Mesenchymal stem cell (in vitro differentiated cells and primary cell): Measurements from ENCODE around the gene HIVEP3.

Source experiments
- DNase-seq: peaks from one replicate; pipeline ENCODE4 v3.0.0-alpha.2; 2013
- H2AFZ ChIP-seq: one replicate; pipeline ENCODE4 v1.6.1; 2013; ENCODE audit warnings: low read depth, mild to moderate bottlenecking, control low read depth, inconsistent platforms, low read length, moderate library complexity
- H2AK5ac ChIP-seq: 2 replicates; pipeline ENCODE4 v1.6.1; 2013; ENCODE audit warnings: low read length, moderate library complexity, mild to moderate bottlenecking, inconsistent platforms; ENCODE audit not compliant: severe bottlenecking
- H2BK120ac ChIP-seq: one replicate; pipeline ENCODE4 v1.6.1; 2013; ENCODE audit warnings: low read depth, mild to moderate bottlenecking, inconsistent platforms, low read length, moderate library complexity
- H2BK12ac ChIP-seq, 2 experiments: one replicate each; pipeline ENCODE4 v1.6.1; 2013; ENCODE audit warnings: inconsistent platforms in 2 of 2, low read length in 2 of 2, mild to moderate bottlenecking in 2 of 2, moderate library complexity in 2 of 2, control low read depth in 1 of 2
- H2BK15ac ChIP-seq: one replicate; pipeline ENCODE4 v1.6.1; 2013; ENCODE audit warnings: mild to moderate bottlenecking, low read depth, inconsistent platforms; ENCODE audit not compliant: poor library complexity, severe bottlenecking
- H2BK5ac ChIP-seq: 2 replicates; pipeline ENCODE4 v1.6.1; 2013; ENCODE audit warnings: low read depth, mild to moderate bottlenecking, low read length, control low read depth, inconsistent platforms; ENCODE audit not compliant: poor library complexity, severe bottlenecking
- H3K14ac ChIP-seq, 2 experiments: one replicate each; pipeline ENCODE4 v1.6.1; 2013; ENCODE audit warnings: inconsistent platforms in 2 of 2, low read length in 2 of 2, control low read depth in 1 of 2, mild to moderate bottlenecking in 1 of 2, moderate library complexity in 1 of 2
- H3K18ac ChIP-seq, 2 experiments: one replicate each; pipeline ENCODE4 v1.6.1; 2013; ENCODE audit warnings: inconsistent platforms in 2 of 2, low read length in 2 of 2, control low read depth in 1 of 2, low read depth in 1 of 2, mild to moderate bottlenecking in 1 of 2
- H3K23ac ChIP-seq, 2 experiments: one replicate each; pipeline ENCODE4 v1.6.1; 2013; ENCODE audit warnings: inconsistent platforms in 2 of 2, low read length in 2 of 2, mild to moderate bottlenecking in 2 of 2, moderate library complexity in 2 of 2, control low read depth in 1 of 2
- H3K27ac ChIP-seq: 2 replicates; pipeline ENCODE4 v1.5.1; 2013; ENCODE audit warnings: mild to moderate bottlenecking, moderate library complexity, low read length, control low read depth, inconsistent platforms; ENCODE audit not compliant: poor library complexity, severe bottlenecking
- H3K27me3 ChIP-seq, 2 experiments: 2 replicates each; pipeline versions ENCODE4 v1.6.1 to v1.7.0; 2013; ENCODE audit warnings: low read length in 2 of 2, mild to moderate bottlenecking in 2 of 2, moderate library complexity in 2 of 2, control low read depth in 1 of 2, inconsistent platforms in 1 of 2; ENCODE audit not compliant: control insufficient read depth in 1 of 2, insufficient read depth in 1 of 2
- H3K36me3 ChIP-seq, 2 experiments: 2 replicates each; pipeline versions ENCODE4 v1.6.1 to v1.7.0; 2013; ENCODE audit warnings: low read length in 2 of 2, control low read depth in 1 of 2, inconsistent platforms in 1 of 2, low read depth in 1 of 2, mild to moderate bottlenecking in 1 of 2; ENCODE audit not compliant: insufficient read depth in 2 of 2, control insufficient read depth in 1 of 2
- H3K4ac ChIP-seq, 2 experiments: one replicate each; pipeline ENCODE4 v1.6.1; 2013; ENCODE audit warnings: inconsistent platforms in 2 of 2, low read length in 2 of 2, mild to moderate bottlenecking in 2 of 2, moderate library complexity in 2 of 2, control low read depth in 1 of 2, low read depth in 1 of 2
- H3K4me1 ChIP-seq: 2 replicates; pipeline ENCODE4 v1.6.1; 2013; ENCODE audit warnings: low read depth, low read length, control low read depth; ENCODE audit not compliant: control insufficient read depth, insufficient read depth
- H3K4me2 ChIP-seq: 2 replicates; pipeline ENCODE4 v1.6.1; 2013; ENCODE audit warnings: low read length, mild to moderate bottlenecking, inconsistent platforms; ENCODE audit not compliant: poor library complexity, severe bottlenecking
- H3K4me3 ChIP-seq, 2 experiments: 2 replicates each; pipeline versions ENCODE4 v1.5.1 to v1.7.0; 2013; ENCODE audit warnings: low read length in 2 of 2, mild to moderate bottlenecking in 2 of 2, control low read depth in 1 of 2, low read depth in 1 of 2; ENCODE audit not compliant: insufficient read depth in 1 of 2
- H3K79me1 ChIP-seq: replicated peaks from 2 replicates; pipeline ENCODE4 v1.6.1; 2013; ENCODE audit warnings: mild to moderate bottlenecking, control low read depth, low read length, inconsistent platforms; ENCODE audit not compliant: poor library complexity, severe bottlenecking
- H3K9ac ChIP-seq: 2 replicates; pipeline ENCODE4 v1.7.0; 2013; ENCODE audit warnings: mild to moderate bottlenecking, low read length, moderate library complexity
- H3K9me3 ChIP-seq: 2 replicates; pipeline ENCODE4 v1.7.0; 2013; ENCODE audit warnings: mild to moderate bottlenecking, low read length; ENCODE audit not compliant: control insufficient read depth
- H4K8ac ChIP-seq: one replicate; pipeline ENCODE4 v1.6.1; 2013; ENCODE audit warnings: inconsistent platforms, mild to moderate bottlenecking, low read length, moderate library complexity
- H4K91ac ChIP-seq: one replicate; pipeline ENCODE4 v1.6.1; 2013; ENCODE audit warnings: mild to moderate bottlenecking, low read length, inconsistent platforms
- WGBS: methylation state at CpG from one replicate; pipeline ENCODE4 v1.1.7; 2013; ENCODE audit warnings: mixed read lengths; 5-methylcytosine and 5-hydroxymethylcytosine counted together

The HIVEP3 gene

GRCh38 chr1:41726899-41727748, 191.6 kb downstream of the HIVEP3 start:
- no peak overlapping the region for H2BK120ac ChIP-seq
- no peak overlapping the region for H3K4ac ChIP-seq
- peaks cover 0 to 28% of the 10 kb centered on the region in 2 experiments for H3K27me3 ChIP-seq
- no peak overlapping the region for H3K23ac ChIP-seq
- no peak overlapping the region for H3K18ac ChIP-seq
- no peak overlapping the region for H2BK12ac ChIP-seq
- no peak overlapping the region for H3K4me2 ChIP-seq
- H4K8ac ChIP-seq = no peak overlapping the region
- H4K91ac ChIP-seq = no peak overlapping the region
- peaks cover 8% of the 10 kb centered on the region for H3K9me3 ChIP-seq
- H2AFZ ChIP-seq = no peak overlapping the region
- H3K4me1 ChIP-seq = peaks cover 11% of the 10 kb centered on the region
- no peak for DNase-seq
- no peak overlapping the region for H2BK15ac ChIP-seq
- H3K27ac ChIP-seq = no peak overlapping the region
- no peak overlapping the region for H2BK5ac ChIP-seq
- H3K9ac ChIP-seq = no peak overlapping the region
- no peak overlapping the region for H3K14ac ChIP-seq
- peak overlapping the region; percentile 2 for H2AK5ac ChIP-seq
- 86% methylated on average over 24 of the region's 24 CpGs for WGBS
- H3K79me1 ChIP-seq = peaks cover 18% of the 10 kb centered on the region
- H3K36me3 ChIP-seq = no peaks in the 10 kb centered on the region
- H3K4me3 ChIP-seq = no peak overlapping the region

GRCh38 chr1:41726292-41726691, 192.4 kb downstream of the HIVEP3 start:
- Histone ChIP-seq H3K23ac (no peak overlapping the region), H2AK5ac (no peak overlapping the region), H3K4me1 (peaks cover 11% of the 10 kb centered on the region), H3K9ac (no peak overlapping the region), H4K8ac (no peak overlapping the region), H3K14ac (no peak overlapping the region), H3K4me3 (no peak overlapping the region), H3K27me3 (peaks cover 0 to 19% of the 10 kb centered on the region in 2 experiments), H3K18ac (no peak overlapping the region), H2BK5ac (no peak overlapping the region), H2BK120ac (no peak overlapping the region), H2BK15ac (no peak overlapping the region), H3K4ac (no peak overlapping the region), H3K27ac (no peak overlapping the region), H3K36me3 (no peaks in the 10 kb centered on the region), H2AFZ (no peak overlapping the region), H3K4me2 (no peak overlapping the region), H2BK12ac (no peak overlapping the region), H3K79me1 (peaks cover 20% of the 10 kb centered on the region), H4K91ac (no peak overlapping the region), H3K9me3 (peaks cover 1% of the 10 kb centered on the region)
- 88% methylated on average over 4 of the region's 4 CpGs for WGBS
- DNase-seq = no peak

DNA sequence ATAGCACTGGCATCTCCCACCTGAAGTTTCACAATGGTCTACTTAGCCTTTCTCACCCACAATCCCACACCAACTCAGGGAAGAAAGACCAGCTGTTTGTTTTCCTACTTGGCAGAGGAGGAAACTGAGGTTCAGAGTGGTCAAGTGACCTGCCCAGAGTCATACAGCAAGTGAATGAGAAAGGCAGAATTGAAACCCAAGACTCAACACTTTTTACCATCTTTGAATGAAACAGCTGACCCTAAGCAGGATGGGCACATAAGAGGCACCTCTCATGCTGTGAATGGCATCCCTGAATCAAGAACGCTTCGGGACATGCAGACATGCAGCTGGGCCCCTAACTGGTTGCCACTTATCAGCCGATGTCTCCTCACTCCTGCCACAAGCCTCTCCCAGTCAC, 193.8 kb downstream of the HIVEP3 start:
- Histone ChIP-seq H2BK120ac (no peak overlapping the region), H3K23ac (no peak overlapping the region), H3K4ac (no peak overlapping the region), H3K4me3 (no peak overlapping the region), H2AFZ (no peak overlapping the region), H2BK5ac (no peak overlapping the region), H3K27me3 (peaks cover 0 to 16% of the 10 kb centered on the region in 2 experiments), H3K27ac (no peak overlapping the region), H3K36me3 (no peaks in the 10 kb centered on the region), H4K8ac (no peak overlapping the region), H4K91ac (no peak overlapping the region), H3K9ac (no peak overlapping the region), H3K4me2 (no peak overlapping the region), H3K4me1 (peaks cover 11% of the 10 kb centered on the region), H3K9me3 (no peaks in the 10 kb centered on the region), H3K18ac (no peak overlapping the region), H3K14ac (no peak overlapping the region), H3K79me1 (peaks cover 12% of the 10 kb centered on the region), H2AK5ac (no peak overlapping the region), H2BK12ac (no peak overlapping the region), H2BK15ac (no peak overlapping the region)
- no peak for DNase-seq
- 97% methylated on average over 3 of the region's 3 CpGs for WGBS

- Histone ChIP-seq H2BK12ac (no peak overlapping the region), H4K8ac (no peak overlapping the region), H2AK5ac (no peak overlapping the region), H3K27ac (no peak overlapping the region), H3K9me3 (no peaks in the 10 kb centered on the region), H3K4ac (no peak overlapping the region), H3K23ac (no peak overlapping the region), H3K4me1 (peaks cover 11% of the 10 kb centered on the region), H3K9ac (no peak overlapping the region), H2AFZ (no peak overlapping the region), H2BK5ac (no peak overlapping the region), H3K4me2 (no peak overlapping the region), H3K27me3 (peaks cover 0 to 10% of the 10 kb centered on the region in 2 experiments), H3K4me3 (no peak overlapping the region), H2BK120ac (no peak overlapping the region), H2BK15ac (no peak overlapping the region), H4K91ac (no peak overlapping the region), H3K14ac (no peak overlapping the region), H3K36me3 (no peaks in the 10 kb centered on the region), H3K18ac (no peak overlapping the region), H3K79me1 (peaks cover 11% of the 10 kb centered on the region)
- DNase-seq = no peak
- WGBS = 94% methylated on average over 2 of the region's 2 CpGs
Observed at GRCh38 chr1:41724248-41724647, 194.5 kb downstream of the HIVEP3 start.
